Caco-2 (cell line): Measurements from ENCODE around the gene GALNT14. TPM values are rescaled to one million over a fixed set of nuclear protein-coding genes. Genes with fewer than 3 reads are reported as not detected.

Experiments
- BruUV-seq: library from RNA; stranded (reverse); fragments of 400-500 nt; replicated peaks from 2 replicates; lab custom pipeline; 2021; lab: Mats Ljungman, UMichigan
- CTCF ChIA-PET: fragments of 300-600 bp; sonication (Branson Sonifier 250); formaldehyde crosslinking; loops from one replicate; lab custom pipeline; 2022; ENCODE audit warnings: antibody characterized with exemption; lab: Charles Lee
- POLR2A ChIA-PET: fragments of 300-600 bp; sonication (Branson Sonifier 250); formaldehyde crosslinking; loops from one replicate; lab custom pipeline; 2022; ENCODE audit warnings: antibody characterized with exemption; lab: Charles Lee
- DNase-seq, 2 experiments: peaks; one replicate each; pipeline versions ENCODE4 v3.0.0 to v3.0.0-alpha.2; 2020 to 2022
- H3K27me3 ChIP-seq: replicated peaks from 2 replicates; pipeline ENCODE4 v1.6.0; 2011; ENCODE audit warnings: low read length; ENCODE audit not compliant: control insufficient read depth, insufficient read depth
- H3K36me3 ChIP-seq: 2 replicates; pipeline ENCODE4 v1.5.1; 2011; ENCODE audit warnings: low read length; ENCODE audit not compliant: control insufficient read depth, insufficient read depth
- H3K4me1 ChIP-seq: fragments of 250-450 bp; sonication (Bioruptor Pico); 2 replicates; pipeline ENCODE4 v1.5.1; 2020; ENCODE audit warnings: mild to moderate bottlenecking
- H3K4me3 ChIP-seq: 2 replicates; pipeline ENCODE4 v1.5.1; 2011; ENCODE audit warnings: low read depth, mild to moderate bottlenecking, control low read depth, low read length
- H3K9me3 ChIP-seq: fragments of 250-450 bp; sonication (Bioruptor Pico); 2 replicates; pipeline ENCODE4 v1.5.1; 2020; ENCODE audit warnings: mild to moderate bottlenecking, moderate library complexity
- H3K27ac Mint-ChIP-seq: one replicate; pipeline ENCODE4 v1.8.0; 2022; ENCODE audit warnings: mixed read lengths; ENCODE audit not compliant: unreplicated experiment
- H3K27me3 Mint-ChIP-seq: one replicate; pipeline ENCODE4 v1.8.0; 2022; ENCODE audit warnings: mixed read lengths; ENCODE audit not compliant: insufficient read depth, unreplicated experiment
- H3K36me3 Mint-ChIP-seq: one replicate; pipeline ENCODE4 v1.8.0; 2022; ENCODE audit warnings: mild to moderate bottlenecking, mixed read lengths; ENCODE audit not compliant: insufficient read depth, unreplicated experiment
- H3K4me1 Mint-ChIP-seq: one replicate; pipeline ENCODE4 v1.8.0; 2022; ENCODE audit warnings: low read depth, mixed read lengths; ENCODE audit not compliant: unreplicated experiment
- H3K4me3 Mint-ChIP-seq: one replicate; pipeline ENCODE4 v1.8.0; 2022; ENCODE audit warnings: mild to moderate bottlenecking, moderate library complexity, mixed read lengths; ENCODE audit not compliant: unreplicated experiment
- H3K9me3 Mint-ChIP-seq: one replicate; pipeline ENCODE4 v1.8.0; 2022; ENCODE audit warnings: mixed read lengths; ENCODE audit not compliant: unreplicated experiment
- intact Hi-C: fragments of 100-400 bp; cut with micrococcal nuclease; formaldehyde crosslinking; loops from one replicate; pipeline ENCODE4 v1.10.0; 2022; ENCODE audit not compliant: unreplicated experiment
- total RNA-seq: library from RNA; stranded (reverse); gene quantifications from 2 replicates; pipeline ENCODE4 v1.2.3, GENCODE V29; 2022
- TF ChIP-seq, protein P1 (sequence below), 2 experiments: fragments of 200-600 bp in 1 of 2; IDR thresholded peaks; 1 replicate in 1 of 2; 2 replicates in 1 of 2; pipeline versions ENCODE4 v1.5.1 to v1.8.0; 2011 to 2022; ENCODE audit warnings: antibody characterized with exemption in 1 of 2, control low read depth in 1 of 2, inconsistent platforms in 1 of 2, low read depth in 1 of 2, low read length in 1 of 2, mild to moderate bottlenecking in 1 of 2, moderate library complexity in 1 of 2; ENCODE audit not compliant: insufficient read depth in 1 of 2, severe bottlenecking in 1 of 2, unreplicated experiment in 1 of 2

GALNT14 gene
- total RNA-seq, 1 experiment from 2014 or later, result not detected

DNA sequence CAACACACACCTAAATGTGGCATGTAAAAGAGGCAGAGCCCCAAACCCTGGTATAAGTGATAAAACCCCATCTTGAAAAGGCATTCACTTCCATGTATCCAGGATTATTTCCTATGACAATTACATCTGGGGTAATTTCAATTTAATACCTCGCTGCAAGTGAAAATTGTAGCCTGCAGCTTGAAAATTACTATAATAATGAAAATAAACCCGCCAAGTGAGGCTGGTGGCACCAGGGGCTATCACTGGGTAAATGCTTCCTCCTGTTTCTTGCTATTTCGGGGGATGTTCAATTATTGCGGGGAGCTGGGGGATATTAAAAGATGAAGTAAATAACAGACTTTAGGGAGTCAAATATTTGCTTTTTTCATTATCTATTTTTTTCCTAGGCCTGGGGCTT lies 171.5 kb downstream of the GALNT14 start:
- Mint-ChIP-seq H3K27me3 (peaks cover 29% of the 10 kb centered on the region), H3K36me3 (no peaks in the 10 kb centered on the region), H3K4me3 (no peak overlapping the region), H3K4me1 (no peaks in the 10 kb centered on the region), H3K9me3 (no peaks in the 10 kb centered on the region), H3K27ac (no peak overlapping the region)
- TF ChIP-seq, protein P1, sequence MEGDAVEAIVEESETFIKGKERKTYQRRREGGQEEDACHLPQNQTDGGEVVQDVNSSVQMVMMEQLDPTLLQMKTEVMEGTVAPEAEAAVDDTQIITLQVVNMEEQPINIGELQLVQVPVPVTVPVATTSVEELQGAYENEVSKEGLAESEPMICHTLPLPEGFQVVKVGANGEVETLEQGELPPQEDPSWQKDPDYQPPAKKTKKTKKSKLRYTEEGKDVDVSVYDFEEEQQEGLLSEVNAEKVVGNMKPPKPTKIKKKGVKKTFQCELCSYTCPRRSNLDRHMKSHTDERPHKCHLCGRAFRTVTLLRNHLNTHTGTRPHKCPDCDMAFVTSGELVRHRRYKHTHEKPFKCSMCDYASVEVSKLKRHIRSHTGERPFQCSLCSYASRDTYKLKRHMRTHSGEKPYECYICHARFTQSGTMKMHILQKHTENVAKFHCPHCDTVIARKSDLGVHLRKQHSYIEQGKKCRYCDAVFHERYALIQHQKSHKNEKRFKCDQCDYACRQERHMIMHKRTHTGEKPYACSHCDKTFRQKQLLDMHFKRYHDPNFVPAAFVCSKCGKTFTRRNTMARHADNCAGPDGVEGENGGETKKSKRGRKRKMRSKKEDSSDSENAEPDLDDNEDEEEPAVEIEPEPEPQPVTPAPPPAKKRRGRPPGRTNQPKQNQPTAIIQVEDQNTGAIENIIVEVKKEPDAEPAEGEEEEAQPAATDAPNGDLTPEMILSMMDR (IDR thresholded peaks at IDR 0.05; ENCODE audit: insufficient read depth in 1 of 2, low read depth in 1 of 2, low read length in 1 of 2, severe bottlenecking in 1 of 2, unreplicated experiment in 1 of 2), result no peak
- no TSS peak for BruUV-seq
- CTCF ChIA-PET, result no interaction called here
- intact Hi-C loops, result no loop called here
- Histone ChIP-seq H3K4me1 (no peaks in the 10 kb centered on the region), H3K36me3 (no peaks in the 10 kb centered on the region), H3K9me3 (no peaks in the 10 kb centered on the region), H3K4me3 (no peak overlapping the region), H3K27me3 (peaks cover 2% of the 10 kb centered on the region)
- POLR2A ChIA-PET, result no interaction called here
- DNase-seq, result no peak

DNA sequence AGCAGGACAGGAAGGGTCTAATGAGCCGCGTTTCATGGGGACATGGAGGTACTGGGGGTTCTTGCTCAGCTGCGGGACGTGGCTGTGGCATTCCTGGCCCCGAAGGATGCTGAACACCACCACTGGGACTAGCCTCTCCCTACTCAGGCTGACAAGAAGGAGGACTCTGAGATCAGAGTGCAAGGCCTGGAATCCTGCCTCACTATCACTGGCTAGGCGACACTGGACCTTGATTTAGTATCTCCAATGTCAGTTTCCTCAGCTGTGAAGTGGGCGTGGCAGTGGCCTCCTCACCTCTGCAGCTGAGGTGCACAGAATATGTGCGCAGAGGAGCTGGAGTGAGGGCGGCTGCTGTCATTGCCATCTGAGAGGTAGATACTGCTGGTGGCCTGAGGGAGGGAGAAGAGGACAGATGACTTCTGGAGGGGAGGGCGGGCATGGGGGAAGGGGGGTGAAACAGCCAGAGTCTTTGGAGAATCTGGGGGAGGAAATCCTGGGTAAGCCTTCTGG lies 173.2 kb downstream of the GALNT14 start:
- Histone ChIP-seq H3K4me1 (no peaks in the 10 kb centered on the region), H3K27me3 (peaks cover 2% of the 10 kb centered on the region), H3K36me3 (no peaks in the 10 kb centered on the region), H3K4me3 (no peak overlapping the region), H3K9me3 (no peaks in the 10 kb centered on the region)
- no TSS peak for BruUV-seq
- no peak overlapping the region for H3K27ac Mint-ChIP-seq
- H3K4me3 Mint-ChIP-seq, result no peak overlapping the region
- TF ChIP-seq, protein P1 (IDR thresholded peaks at IDR 0.05; ENCODE audit: insufficient read depth in 1 of 2, low read depth in 1 of 2, low read length in 1 of 2, severe bottlenecking in 1 of 2, unreplicated experiment in 1 of 2), result no peak
- CTCF ChIA-PET, result interaction anchor here (0.6 kb wide), 1 partner anchor 72 kb away, joined by 3 read pairs; no protein-coding TSS in a partner anchor
- POLR2A ChIA-PET, result no interaction called here
- H3K9me3 Mint-ChIP-seq, result no peaks in the 10 kb centered on the region
- no peak for DNase-seq
- H3K4me1 Mint-ChIP-seq, result no peaks in the 10 kb centered on the region
- H3K27me3 Mint-ChIP-seq, result peaks cover 27% of the 10 kb centered on the region
- H3K36me3 Mint-ChIP-seq, result no peaks in the 10 kb centered on the region
- intact Hi-C loops, result no loop called here

DNA sequence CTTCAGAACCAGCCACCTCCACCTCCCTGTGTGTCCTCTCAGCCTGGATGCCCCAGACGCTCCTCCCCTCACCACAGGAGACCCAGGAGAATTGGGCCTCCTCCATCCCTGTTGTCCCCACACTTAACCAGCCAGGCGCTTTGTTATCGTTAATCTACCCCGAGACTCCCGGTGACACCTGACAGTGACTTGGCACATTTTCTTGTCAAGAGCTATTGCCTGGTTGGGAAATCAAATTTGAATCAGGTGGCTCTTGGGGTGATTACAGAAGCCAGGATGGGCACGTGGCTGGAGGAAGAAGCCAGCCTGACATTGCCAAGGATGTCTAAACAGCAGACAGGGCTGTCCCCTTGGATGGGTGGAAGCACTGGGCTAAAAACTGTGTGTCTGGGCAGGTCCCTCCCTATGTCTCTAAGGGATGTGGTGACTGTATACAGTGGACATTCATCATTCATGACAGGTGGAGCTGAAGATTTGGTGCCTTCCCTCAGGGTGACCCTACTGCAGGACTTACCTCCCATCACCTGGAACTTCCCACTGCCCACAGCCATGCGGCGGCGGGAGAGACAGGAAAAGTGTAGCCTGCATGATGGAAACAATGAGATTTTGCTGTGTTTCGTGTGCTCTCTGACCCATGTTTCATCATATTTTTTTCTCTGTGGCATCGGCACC lies 173.8 kb downstream of the GALNT14 start:
- no peak overlapping the region for H3K4me3 ChIP-seq
- H3K4me1 Mint-ChIP-seq, result no peaks in the 10 kb centered on the region
- intact Hi-C loops, result no loop called here
- no peaks in the 10 kb centered on the region for H3K9me3 Mint-ChIP-seq
- H3K27ac Mint-ChIP-seq, result no peak overlapping the region
- TF ChIP-seq, protein P1 (IDR thresholded peaks at IDR 0.05; ENCODE audit: insufficient read depth in 1 of 2, low read depth in 1 of 2, low read length in 1 of 2, severe bottlenecking in 1 of 2, unreplicated experiment in 1 of 2), result no peak
- H3K9me3 ChIP-seq, result no peaks in the 10 kb centered on the region
- CTCF ChIA-PET, result interaction anchor here (0.6 kb wide), 1 partner anchor 71 kb away, joined by 3 read pairs; no protein-coding TSS in a partner anchor
- H3K27me3 Mint-ChIP-seq, result peaks cover 26% of the 10 kb centered on the region
- H3K27me3 ChIP-seq, result peaks cover under 1% of the 10 kb centered on the region; the same call in 1 of the 2 replicates
- no peaks in the 10 kb centered on the region for H3K4me1 ChIP-seq
- no TSS peak for BruUV-seq
- H3K36me3 Mint-ChIP-seq, result no peaks in the 10 kb centered on the region
- POLR2A ChIA-PET, result no interaction called here
- no peak overlapping the region for H3K4me3 Mint-ChIP-seq
- no peak for DNase-seq
- H3K36me3 ChIP-seq, result no peaks in the 10 kb centered on the region
